ENCODE data around the gene RFX3. TPM values are rescaled to one million over a fixed set of nuclear protein-coding genes. Genes with fewer than 3 reads are reported as not detected.
"Not testable (repeated sequence)": the region's sequence is repeated elsewhere in the genome, so short reads cannot be mapped to it uniquely, and the experiment has no call there.

RFX3 gene
- total RNA-seq, 1 donor from 2014 or later = 1.6 TPM

- DNase-seq (ENCODE audit: low read depth) = no peak
- TF ChIP-seq CTCF (conservative IDR thresholded peaks at IDR 0.05; ENCODE audit: low read depth, low read length) = no peak
- H3K4me3 ChIP-seq (ENCODE audit: low read depth, low read length) = no peak overlapping the region
Measured at GRCh38 chr9:3308609-3309008, 217.2 kb downstream of the RFX3 start.

DNA sequence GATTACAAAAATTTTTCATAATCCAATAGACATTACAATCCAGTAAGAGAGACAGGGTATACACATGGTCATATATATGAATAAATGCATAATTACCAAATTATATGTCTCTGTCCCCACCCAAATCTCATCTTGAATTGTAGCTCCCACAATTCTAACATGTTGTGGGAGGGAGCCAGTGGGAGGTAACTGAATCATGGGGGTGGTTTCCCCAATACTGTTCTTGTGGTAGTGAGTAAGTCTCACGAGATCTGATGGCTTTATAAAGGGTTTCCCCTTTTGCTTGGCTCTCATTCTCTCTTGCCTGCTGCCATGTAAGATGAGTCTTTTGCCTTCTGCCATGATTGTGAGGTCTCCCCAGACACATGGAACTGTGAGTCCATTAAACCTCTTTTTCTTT lies 221.4 kb downstream of the RFX3 start:
- DNase-seq (ENCODE audit: low read depth); H3K4me3 ChIP-seq (ENCODE audit: low read depth, low read length): not testable (repeated sequence)

GRCh38 chr9:3299872-3300271 lies 225.9 kb downstream of the RFX3 start:
- H3K4me3 ChIP-seq (ENCODE audit: low read depth, low read length) = no peak overlapping the region
- no peak for TF ChIP-seq CTCF (conservative IDR thresholded peaks at IDR 0.05; ENCODE audit: low read depth, low read length)
- DNase-seq (ENCODE audit: low read depth) = no peak

DNA sequence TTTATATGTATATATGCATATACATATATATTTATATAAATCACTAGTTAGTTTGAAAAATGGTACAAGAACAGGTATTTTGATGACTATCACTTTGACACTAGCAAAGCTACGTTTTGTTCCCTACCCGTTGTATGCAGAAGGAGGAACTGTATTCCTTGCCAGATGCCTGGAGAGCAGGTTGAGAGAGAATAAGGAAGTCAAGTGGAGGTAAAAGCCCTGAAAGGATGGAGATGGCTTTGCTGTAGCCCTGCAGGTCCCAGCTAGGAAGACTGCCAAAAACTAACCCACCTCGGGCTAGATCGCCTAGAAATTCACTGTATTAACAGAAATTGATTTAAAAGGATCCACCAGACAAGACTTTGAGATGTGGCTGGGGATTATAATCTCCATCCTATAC lies 229.3 kb downstream of the RFX3 start:
- no peak for TF ChIP-seq CTCF (conservative IDR thresholded peaks at IDR 0.05; ENCODE audit: low read depth, low read length)
- H3K4me3 ChIP-seq (ENCODE audit: low read depth, low read length) = no peak overlapping the region
- no peak for DNase-seq (ENCODE audit: low read depth)

DNA sequence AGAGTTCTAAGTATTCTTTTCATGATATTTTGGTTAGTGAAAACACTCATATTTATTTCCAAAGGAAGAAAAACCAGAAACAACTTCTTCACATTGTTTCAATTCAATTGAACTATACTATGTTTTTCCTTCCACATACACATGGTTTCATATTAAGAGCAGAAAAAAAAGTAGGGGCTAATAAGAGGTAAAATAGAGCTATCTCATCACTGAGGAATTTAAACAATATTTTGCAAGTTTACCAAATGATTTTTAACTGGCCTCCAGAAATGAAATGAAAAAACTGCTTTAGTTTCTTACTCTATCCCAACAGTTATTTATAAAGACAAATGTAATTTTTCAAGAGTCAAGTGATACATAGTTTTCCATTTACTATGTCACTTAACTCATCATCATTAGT lies 233.5 kb downstream of the RFX3 start:
- no peak overlapping the region for H3K4me3 ChIP-seq (ENCODE audit: low read depth, low read length)
- TF ChIP-seq CTCF (conservative IDR thresholded peaks at IDR 0.05; ENCODE audit: low read depth, low read length) = no peak
- no peak for DNase-seq (ENCODE audit: low read depth)

GRCh38 chr9:3290231-3290840 lies 235.5 kb downstream of the RFX3 start:
- DNase-seq (ENCODE audit: low read depth) = no peak
- no peak overlapping the region for H3K4me3 ChIP-seq (ENCODE audit: low read depth, low read length)
- TF ChIP-seq CTCF (conservative IDR thresholded peaks at IDR 0.05; ENCODE audit: low read depth, low read length) = no peak

- DNase-seq (ENCODE audit: low read depth) = no peak
- TF ChIP-seq CTCF (conservative IDR thresholded peaks at IDR 0.05; ENCODE audit: low read depth, low read length) = no peak
Measured at GRCh38 chr9:3288686-3289085, 237.1 kb downstream of the RFX3 start.

More at GRCh38 chr9:3288686-3289085, 237.1 kb downstream of the RFX3 start:
- no peak overlapping the region for H3K4me3 ChIP-seq (ENCODE audit: low read depth, low read length)
